H1 (cell line): Measurements from ENCODE around the gene CNTNAP1. TPM values are rescaled to one million over a fixed set of nuclear protein-coding genes. Genes with fewer than 3 reads are reported as not detected.

ENCODE experiments used
- CTCF ChIA-PET: fragments of 300-600 bp; sonication (Branson Sonifier 250); formaldehyde crosslinking; loops from one replicate; lab custom pipeline; 2021; ENCODE audit not compliant: partially characterized antibody; lab: Charles Lee
- POLR2A ChIA-PET: fragments of 300-600 bp; sonication (Branson Sonifier 250); formaldehyde crosslinking; loops from one replicate; lab custom pipeline; 2021; ENCODE audit warnings: inconsistent platforms; ENCODE audit not compliant: partially characterized antibody; lab: Charles Lee
- DNase-seq, 2 experiments: peaks; one replicate each; pipeline versions ENCODE4 v3.0.0 to v3.0.0-alpha.2; 2010 to 2022; ENCODE audit warnings: low spot score in 2 of 2, low read depth in 1 of 2, mixed read lengths in 1 of 2
- FAIRE-seq: peaks from 2 replicates; lab custom pipeline; 2011; peaks lifted over from hg19 to GRCh38; lab: Jason Lieb, UNC
- H2AFZ ChIP-seq: 2 replicates; pipeline ENCODE4 v1.8.1; 2012; ENCODE audit warnings: low read length, inconsistent platforms
- H2AK5ac ChIP-seq: 2 replicates; pipeline ENCODE4 v1.6.1; 2013; ENCODE audit warnings: low read depth, low read length
- H2BK120ac ChIP-seq: replicated peaks from 2 replicates; pipeline ENCODE3; 2013; ENCODE audit warnings: low read depth, low read length, inconsistent platforms
- H2BK12ac ChIP-seq: 2 replicates; pipeline ENCODE4 v1.6.1; 2013; ENCODE audit warnings: low read depth, low read length
- H2BK15ac ChIP-seq: 2 replicates; pipeline ENCODE4 v1.6.1; 2013; ENCODE audit warnings: low read length
- H2BK20ac ChIP-seq: 2 replicates; pipeline ENCODE4 v1.6.1; 2013; ENCODE audit warnings: low read length
- H2BK5ac ChIP-seq: 2 replicates; pipeline ENCODE4 v1.6.1; 2013; ENCODE audit warnings: low read depth, low read length
- H3K14ac ChIP-seq: 2 replicates; pipeline ENCODE4 v1.6.1; 2013; ENCODE audit warnings: inconsistent platforms; ENCODE audit not compliant: insufficient read length
- H3K18ac ChIP-seq: 2 replicates; pipeline ENCODE4 v1.6.1; 2013; ENCODE audit warnings: low read length; ENCODE audit errors: extremely low read depth
- H3K23ac ChIP-seq: 2 replicates; pipeline ENCODE4 v1.6.1; 2013; ENCODE audit warnings: inconsistent platforms; ENCODE audit not compliant: insufficient read length
- H3K23me2 ChIP-seq: 2 replicates; pipeline ENCODE4 v1.6.1; 2013; ENCODE audit warnings: low read depth, low read length
- H3K27ac ChIP-seq: 2 replicates; pipeline ENCODE4 v1.6.1; 2011; ENCODE audit warnings: low read depth, low read length, inconsistent platforms
- H3K27me3 ChIP-seq, 4 experiments: replicated peaks in 1 of 4; 1 replicate in 1 of 4; 2 replicates in 3 of 4; pipeline versions ENCODE4 v1.6.1 to v1.8.1; 2011 to 2013; ENCODE audit warnings: low read length in 3 of 4, mild to moderate bottlenecking in 3 of 4, inconsistent platforms in 2 of 4, mixed read lengths in 2 of 4, moderate library complexity in 1 of 4; ENCODE audit not compliant: control insufficient read depth in 3 of 4, insufficient read depth in 3 of 4; ENCODE audit errors: extremely low read depth in 1 of 4
- H3K36me3 ChIP-seq, 4 experiments: 2 replicates each; pipeline versions ENCODE4 v1.6.1 to v1.8.1; 2011 to 2013; ENCODE audit warnings: mild to moderate bottlenecking in 4 of 4, low read length in 3 of 4, moderate library complexity in 2 of 4, control low read depth in 1 of 4, inconsistent platforms in 1 of 4; ENCODE audit not compliant: insufficient read depth in 4 of 4, control insufficient read depth in 2 of 4
- H3K4ac ChIP-seq: replicated peaks from 2 replicates; pipeline ENCODE3; 2013; ENCODE audit warnings: low read length, low read depth, mixed read lengths, inconsistent platforms; ENCODE audit not compliant: insufficient read length
- H3K4me1 ChIP-seq, 4 experiments: replicated peaks in 1 of 4; 1 replicate in 1 of 4; 2 replicates in 3 of 4; pipeline versions ENCODE4 v1.6.1 to v1.8.1; 2011 to 2013; ENCODE audit warnings: low read length in 3 of 4, inconsistent platforms in 2 of 4, mixed read lengths in 1 of 4; ENCODE audit not compliant: insufficient read depth in 4 of 4, control insufficient read depth in 3 of 4
- H3K4me2 ChIP-seq, 2 experiments: 2 replicates each; pipeline versions ENCODE4 v1.6.1 to v1.8.1; 2011 to 2013; ENCODE audit warnings: low read depth in 2 of 2, low read length in 2 of 2, control low read depth in 1 of 2, inconsistent platforms in 1 of 2, mild to moderate bottlenecking in 1 of 2; ENCODE audit not compliant: insufficient read depth in 1 of 2
- H3K4me3 ChIP-seq, 4 experiments: fragments of 200-600, 300-600 bp in 1 of 4; sonication (generic), shearing (Covaris generic), sonication (Bioruptor Twin) in 1 of 4; 2 replicates each; pipeline versions ENCODE4 v1.5.1 to v1.8.1; 2011 to 2016; ENCODE audit warnings: low read length in 4 of 4, low read depth in 3 of 4, control low read depth in 2 of 4, inconsistent platforms in 2 of 4, mild to moderate bottlenecking in 2 of 4, mixed read lengths in 1 of 4, moderate library complexity in 1 of 4; ENCODE audit not compliant: insufficient read depth in 2 of 4; ENCODE audit errors: extremely low read depth in 1 of 4
- H3K56ac ChIP-seq: replicated peaks from 2 replicates; pipeline ENCODE3; 2013; ENCODE audit warnings: low read depth, mild to moderate bottlenecking, mixed read lengths, low read length, inconsistent platforms; ENCODE audit not compliant: insufficient read length
- H3K79me1 ChIP-seq: 2 replicates; pipeline ENCODE4 v1.6.1; 2013; ENCODE audit warnings: low read depth, low read length, control low read depth
- H3K79me2 ChIP-seq, 2 experiments: 2 replicates each; pipeline versions ENCODE4 v1.6.1 to v1.8.1; 2012 to 2013; ENCODE audit warnings: low read length in 2 of 2, mild to moderate bottlenecking in 2 of 2, inconsistent platforms in 1 of 2; ENCODE audit not compliant: insufficient read depth in 2 of 2, control insufficient read depth in 1 of 2
- H3K9ac ChIP-seq, 4 experiments: replicated peaks in 1 of 4; 1 replicate in 1 of 4; 2 replicates in 3 of 4; pipeline versions ENCODE4 v1.6.1 to v1.8.1; 2011 to 2013; ENCODE audit warnings: low read depth in 3 of 4, low read length in 3 of 4, control low read depth in 2 of 4, mild to moderate bottlenecking in 2 of 4, moderate library complexity in 2 of 4, inconsistent platforms in 1 of 4; ENCODE audit errors: extremely low read depth in 1 of 4
- H3K9me3 ChIP-seq, 2 experiments: 2 replicates each; pipeline versions ENCODE4 v1.6.1 to v1.8.1; 2012 to 2013; ENCODE audit warnings: mild to moderate bottlenecking in 2 of 2, moderate library complexity in 2 of 2, control low read depth in 1 of 2, inconsistent platforms in 1 of 2, low read depth in 1 of 2, low read length in 1 of 2, mixed read lengths in 1 of 2; ENCODE audit not compliant: insufficient read depth in 2 of 2
- H4K20me1 ChIP-seq, 2 experiments: replicated peaks in 1 of 2; 2 replicates each; pipeline versions ENCODE3 to v1.8.1; 2011 to 2013; ENCODE audit warnings: inconsistent platforms in 2 of 2, low read length in 2 of 2, mild to moderate bottlenecking in 1 of 2; ENCODE audit not compliant: insufficient read depth in 2 of 2, control insufficient read depth in 1 of 2
- H4K5ac ChIP-seq: 2 replicates; pipeline ENCODE4 v1.6.1; 2013; ENCODE audit warnings: low read length, low read depth, mixed read lengths, inconsistent platforms; ENCODE audit not compliant: insufficient read length
- H4K8ac ChIP-seq: 2 replicates; pipeline ENCODE4 v1.8.0; 2013; ENCODE audit warnings: mild to moderate bottlenecking, moderate library complexity, low read length, inconsistent platforms; ENCODE audit not compliant: insufficient read depth; ENCODE audit errors: extremely low read depth
- H4K91ac ChIP-seq: replicated peaks from 2 replicates; pipeline ENCODE3; 2013; ENCODE audit warnings: low read length, mixed read lengths, inconsistent platforms; ENCODE audit not compliant: insufficient read length
- ASH2L ChIP-seq: fragments of 200-600, 300-600 bp; sonication (generic); IDR thresholded peaks from one replicate; pipeline ENCODE4 v1.7.1; 2017; ENCODE audit warnings: low read length
- CREB1 ChIP-seq: IDR thresholded peaks from 2 replicates; pipeline ENCODE4 v1.6.1; 2012; ENCODE audit warnings: inconsistent platforms
- KDM4A ChIP-seq: IDR thresholded peaks from one replicate; pipeline ENCODE4 v1.7.1; 2012; ENCODE audit warnings: low read depth, mild to moderate bottlenecking, moderate library complexity, low read length, inconsistent platforms; ENCODE audit not compliant: severe bottlenecking
- RBBP5 ChIP-seq: IDR thresholded peaks from 2 replicates; pipeline ENCODE4 v1.7.1; 2012; ENCODE audit warnings: low read depth, mild to moderate bottlenecking, inconsistent platforms, low read length, moderate library complexity, borderline replicate concordance
- RNF2 ChIP-seq: fragments of 200-900, 300-1000 bp; sonication (generic); IDR thresholded peaks from 2 replicates; pipeline ENCODE4 v1.7.1; 2016; ENCODE audit warnings: borderline replicate concordance, low read depth, mild to moderate bottlenecking, antibody characterized with exemption, low read length; ENCODE audit not compliant: poor library complexity, severe bottlenecking; ENCODE audit errors: missing control alignments
- SAP30 ChIP-seq: fragments of 300-600 bp; sonication (generic); IDR thresholded peaks from 2 replicates; pipeline ENCODE4 v1.7.1; 2012; ENCODE audit warnings: low read length, moderate library complexity, mild to moderate bottlenecking, inconsistent platforms; ENCODE audit not compliant: insufficient read depth, insufficient replicate concordance
- SRF ChIP-seq: IDR thresholded peaks from 2 replicates; pipeline ENCODE4 v1.6.1; 2011; ENCODE audit warnings: mild to moderate bottlenecking, low read depth, low read length, moderate library complexity
- SUZ12 ChIP-seq: fragments of 200-600 bp; sonication (generic); IDR thresholded peaks from 2 replicates; pipeline ENCODE4 v1.6.1; 2012; ENCODE audit warnings: mild to moderate bottlenecking, inconsistent platforms, low read length, moderate library complexity, mixed read lengths
- WGBS, 2 experiments: shearing (Covaris generic) in 1 of 2; methylation state at CpG; one replicate each; pipeline versions ENCODE4 v1.1.6 to v1.1.7; 2013 to 2015; ENCODE audit warnings: low lambda C conversion rate in 2 of 2, mixed read lengths in 2 of 2, inconsistent platforms in 1 of 2, low coverage in 1 of 2, missing lambda C conversion rate in 1 of 2; ENCODE audit not compliant: insufficient replicate concordance in 2 of 2, insufficient coverage in 1 of 2, insufficient read length in 1 of 2; ENCODE audit errors: extremely low coverage in 1 of 2, missing lambda C conversion rate in 1 of 2; 5-methylcytosine and 5-hydroxymethylcytosine counted together
- polyA plus RNA-seq, 7 experiments: library from polyadenylated mRNA; depleted of rRNA in 3 of 7; stranded (reverse) in 5 of 7; unstranded in 2 of 7; fragments of >200 nt in 5 of 7; fragments of 200-250 nt in 2 of 7; gene quantifications; 1 replicate in 5 of 7; 2 replicates in 1 of 7; 4 replicates in 1 of 7; pipeline versions ENCODE4 v1.2.1 to v1.2.3, GENCODE V29; 2011 to 2013; ENCODE audit warnings: missing spikeins in 2 of 7, mixed read lengths in 2 of 7
- total RNA-seq: library from RNA; stranded (reverse); fragmentation: NEBNext Ultra II Directional; extraction: Animal tissue kit (Norgen Biotek cat#: 25700); gene quantifications from 2 replicates; pipeline ENCODE4 v1.2.1, GENCODE V29; 2021

Gene CNTNAP1
- total and polyA plus RNA-seq, 2 of the 8 experiments (the other 6 are each of a cell fraction or from before 2014, with no cell fraction given): 4.7 to 10.0 TPM

- peaks cover 35% of the 10 kb centered on the region for H3K23me2 ChIP-seq
- peak overlapping the region; percentile 100; the same call in 1 of the 2 replicates for H2BK15ac ChIP-seq
- no peak overlapping the region for H3K14ac ChIP-seq
- H3K18ac ChIP-seq: peak overlapping the region; percentile 71; the same call in 1 of the 2 replicates
- peak overlapping the region; percentile 78 for H4K91ac ChIP-seq
- no peak overlapping the region; the same call in 1 of the 2 replicates for H4K8ac ChIP-seq
- H3K56ac ChIP-seq: no peak overlapping the region
- TF ChIP-seq RNF2 (no peak), CREB1 (no peak), RBBP5 (no peak), SAP30 (no peak), SUZ12 (no peak), KDM4A (no peak), ASH2L (no peak), SRF (no peak)
- TF ChIP-seq, all 59 proteins: peak for 0
- peaks cover 0 to 34% (median 29%) of the 10 kb centered on the region in 4 experiments; a peak in 6 of 7 replicates for H3K4me1 ChIP-seq
- no peaks in the 10 kb centered on the region for H3K9me3 ChIP-seq
- no peaks in the 10 kb centered on the region for H3K79me1 ChIP-seq
- no peak overlapping the region for H2AFZ ChIP-seq
- no peak overlapping the region for H3K27ac ChIP-seq
- H4K5ac ChIP-seq: peak overlapping the region; percentile 10
- 76% methylated on average over 18 of the region's 20 CpGs; no CpG with 5 or more reads in 1 of the 2 experiments for WGBS, 2 experiments
- peak overlapping the region; percentile 80; the same call in 1 of the 2 replicates for H2BK20ac ChIP-seq
- no peak overlapping the region; the same call in 1 of the 2 replicates for H2AK5ac ChIP-seq
- no peak overlapping the region for H3K23ac ChIP-seq
- DNase-seq (no peak), FAIRE-seq (no peak)
- H2BK120ac ChIP-seq: no peak overlapping the region
- ChIA-PET POLR2A (interaction anchor here (0.7 to 14.0 kb wide), 9 partner anchors 16 to 318 kb away, joined by 3 to 239 read pairs (median 4); partner anchors contain the start of genes PSMC3IP, RAMP2, RPL27 and TUBG2), CTCF (interaction anchor here (0.5 to 4.4 kb wide), 28 partner anchors 11 to 885 kb away, joined by 3 to 56 read pairs (median 4); partner anchors contain the start of genes MLX, PSMC3IP, RAMP2 and RETREG3)
- H4K20me1 ChIP-seq: peaks cover 0 to 8% of the 10 kb centered on the region in 2 experiments
- H2BK12ac ChIP-seq: peak overlapping the region; percentile 99; the same call in 1 of the 2 replicates
- H3K4ac ChIP-seq: no peak overlapping the region
- H2BK5ac ChIP-seq: peak overlapping the region; percentile 93
- peak overlapping the region; percentile 7 to 69 (median 40); a peak in 5 of 8 replicates for H3K4me3 ChIP-seq
- peaks cover 0 to 4% (median 0%) of the 10 kb centered on the region in 4 experiments; a peak in 2 of 8 replicates for H3K36me3 ChIP-seq
- no peaks in the 10 kb centered on the region for H3K79me2 ChIP-seq
- H3K27me3 ChIP-seq: peaks cover 0 to 34% (median 25%) of the 10 kb centered on the region in 4 experiments; a peak in 5 of 7 replicates
- no peak overlapping the region for H3K9ac ChIP-seq
- H3K4me2 ChIP-seq: peak overlapping the region; percentile 83 to 86
Measured at GRCh38 chr17:42680331-42680808, 2.0 kb upstream of the CNTNAP1 start.
